Keratinocyte (primary cell): ENCODE measurements around the gene SPTBN1.

ENCODE experiments used
- CTCF ChIP-seq, 3 experiments: IDR thresholded peaks in 1 of 3; conservative IDR thresholded peaks in 1 of 3; optimal IDR thresholded peaks in 1 of 3; 2 replicates in 2 of 3; 3 replicates in 1 of 3; pipeline versions ENCODE3 to v1.5.1; 2011; ENCODE audit warnings: low read length in 3 of 3, mild to moderate bottlenecking in 3 of 3, moderate library complexity in 2 of 3, control low read depth in 1 of 3, inconsistent platforms in 1 of 3; ENCODE audit not compliant: insufficient read depth in 2 of 3; ENCODE audit errors: extremely low read depth in 1 of 3
- EZH2 ChIP-seq: IDR thresholded peaks from one replicate; pipeline ENCODE4 v1.6.1; 2012; ENCODE audit warnings: inconsistent platforms, mild to moderate bottlenecking, low read length, moderate library complexity

GRCh38 chr2:54586494-54586893 is 130.4 kb downstream of the SPTBN1 start:
- TF ChIP-seq CTCF (optimal IDR thresholded peaks at IDR 0.05 in 1 of 3, IDR thresholded peaks at IDR 0.05 in 1 of 3, conservative IDR thresholded peaks at IDR 0.05 in 1 of 3; ENCODE audit: extremely low read depth in 1 of 3, insufficient read depth in 2 of 3, low read length in 3 of 3) (no peak), EZH2 (no peak)
